Heart right ventricle (tissue), 16 donors: ENCODE results near the gene SPTSSB. TPM values are rescaled to one million over a fixed set of nuclear protein-coding genes. Genes with fewer than 3 reads are reported as not detected.

Experiments
- ATAC-seq, 8 donors: fragments of 200-7000 bp; cut with Tn5 transposase; one replicate each; pipeline ENCODE4 v1.9.1; 2020; ENCODE audit warnings: mild to moderate bottlenecking in 8 of 8, moderate library complexity in 8 of 8, moderate number of reproducible peaks in 1 of 8
- DNase-seq, 2 donors: peaks; one replicate each; pipeline ENCODE4 v3.0.0-alpha.2; 2020
- H3K27ac ChIP-seq, 10 donors: fragments of 200-600 bp; sonication (generic) in 2 of 10; one replicate each; pipeline versions ENCODE4 v1.5.0 to v1.8.0; 2020 to 2022; ENCODE audit warnings: mild to moderate bottlenecking in 3 of 10
- H3K27me3 ChIP-seq, 7 donors: fragments of 200-600 bp; one replicate each; pipeline ENCODE4 v1.8.0; 2021 to 2022; ENCODE audit warnings: mild to moderate bottlenecking in 2 of 7
- H3K36me3 ChIP-seq, 9 donors: fragments of 200-600 bp; sonication (generic) in 1 of 9; one replicate each; pipeline versions ENCODE4 v1.5.0 to v1.8.0; 2020 to 2022; ENCODE audit warnings: mild to moderate bottlenecking in 2 of 9
- H3K4me1 ChIP-seq, 9 donors: fragments of 200-600 bp; sonication (generic) in 1 of 9; one replicate each; pipeline versions ENCODE4 v1.5.0 to v1.8.0; 2020 to 2022; ENCODE audit warnings: mild to moderate bottlenecking in 4 of 9
- H3K4me3 ChIP-seq, 10 donors: fragments of 200-600 bp; sonication (generic) in 2 of 10; one replicate each; pipeline versions ENCODE4 v1.5.0 to v1.8.0; 2020 to 2022; ENCODE audit warnings: mild to moderate bottlenecking in 7 of 10, moderate library complexity in 2 of 10
- H3K9me3 ChIP-seq, 11 donors: fragments of 200-600 bp in 10 of 11; sonication (generic) in 2 of 11; one replicate each; pipeline versions ENCODE4 v1.5.0 to v1.8.0; 2013 to 2022; ENCODE audit warnings: mild to moderate bottlenecking in 2 of 11, control low read depth in 1 of 11, moderate library complexity in 1 of 11
- WGBS, 2 donors: extraction: QIAGEN DNeasy Blood & Tissue Kit; methylation state at CpG; one replicate each; pipeline ENCODE4 v1.1.7; 2013; ENCODE audit warnings: inconsistent platforms in 1 of 2; 5-methylcytosine and 5-hydroxymethylcytosine counted together
- intact Hi-C, 10 donors: fragments of 100-400 bp; cut with DNase I; formaldehyde crosslinking; loops; one replicate each; pipeline versions ENCODE4 v1.11.1 to v1.14.2; 2022
- polyA plus RNA-seq, 2 donors: library from polyadenylated mRNA; stranded (reverse); fragments of 200-250 nt; gene quantifications; one replicate each; pipeline ENCODE4 v1.2.3, GENCODE V29; 2013
- total RNA-seq, 10 donors: library from RNA; stranded (reverse); fragmentation: NEBNext Ultra II Directional in 3 of 10; extraction: Animal tissue kit (Norgen Biotek cat#: 25700) in 3 of 10; gene quantifications; one replicate each; pipeline versions ENCODE4 v1.2.1 to v1.2.4, GENCODE V29; 2021 to 2023
- TF ChIP-seq, protein P1 (sequence below), 9 donors: fragments of 200-600 bp; sonication (generic) in 2 of 9; IDR thresholded peaks; one replicate each; pipeline versions ENCODE4 v1.5.0 to v1.8.0; 2021 to 2022; ENCODE audit warnings: antibody characterized with exemption in 9 of 9, mild to moderate bottlenecking in 5 of 9, moderate library complexity in 1 of 9
- donor health status: Arrhythmogenic right ventricular cardiomyopathy.
- donor health status: ischemic (EF 13 %, LVEDD 7.1; RV severe dilation, severe dysfunction).
- donor health status: healthy with polysubstance abuse.
- donor health status: DM: no; HTN: yes; CAD: no.
- donor health status: DM: no; HTN: no; CAD: no.
- donor health status: ischemic (EF 25% LVEDD 6.9; RV normal size, moderate dysfunction).
- donor health status: ischemic (EF 25% LVEDD 5.7; RV mildly dilated, moderate dysfunction).
- donor health status: healthy.
- donor health status: DM: yes; HTN: yes; CAD: no.
- donor health status: Ischemic cardiomyopathy.
- donor health status: ischemic (EF 35%, LVEDD 5.7; RV mildly dilated, moderate dysfunction).
- donor health status: nonischemic (EF 11% LVEDD 7.7; RV severe dilation, severe dysfunction).
- donor health status: DM: yes; HTN: yes; CAD: no.
- donor health status: PGD.
- donor health status: ischemic (EF 29% LVEDD 5.4; RV normal size, mild dysfunction).
- donor health status: nonischemic (EF 23%, LVEDD 6.1; RV moderate dilation, normal function).

SPTSSB gene
- total and polyA plus RNA-seq, 12 donors = 0.03 to 0.51 (median 0.14) TPM; not detected in 8

- Histone ChIP-seq H3K4me1 (peaks cover 0 to 12% (median 0%) of the 10 kb centered on the region in 9 donors), H3K9me3 (no peaks in the 10 kb centered on the region), H3K4me3 (no peak overlapping the region), H3K27me3 (no peaks in the 10 kb centered on the region), H3K27ac (no peak overlapping the region), H3K36me3 (no peaks in the 10 kb centered on the region)
- ATAC-seq = no peak
- TF ChIP-seq, protein P1, sequence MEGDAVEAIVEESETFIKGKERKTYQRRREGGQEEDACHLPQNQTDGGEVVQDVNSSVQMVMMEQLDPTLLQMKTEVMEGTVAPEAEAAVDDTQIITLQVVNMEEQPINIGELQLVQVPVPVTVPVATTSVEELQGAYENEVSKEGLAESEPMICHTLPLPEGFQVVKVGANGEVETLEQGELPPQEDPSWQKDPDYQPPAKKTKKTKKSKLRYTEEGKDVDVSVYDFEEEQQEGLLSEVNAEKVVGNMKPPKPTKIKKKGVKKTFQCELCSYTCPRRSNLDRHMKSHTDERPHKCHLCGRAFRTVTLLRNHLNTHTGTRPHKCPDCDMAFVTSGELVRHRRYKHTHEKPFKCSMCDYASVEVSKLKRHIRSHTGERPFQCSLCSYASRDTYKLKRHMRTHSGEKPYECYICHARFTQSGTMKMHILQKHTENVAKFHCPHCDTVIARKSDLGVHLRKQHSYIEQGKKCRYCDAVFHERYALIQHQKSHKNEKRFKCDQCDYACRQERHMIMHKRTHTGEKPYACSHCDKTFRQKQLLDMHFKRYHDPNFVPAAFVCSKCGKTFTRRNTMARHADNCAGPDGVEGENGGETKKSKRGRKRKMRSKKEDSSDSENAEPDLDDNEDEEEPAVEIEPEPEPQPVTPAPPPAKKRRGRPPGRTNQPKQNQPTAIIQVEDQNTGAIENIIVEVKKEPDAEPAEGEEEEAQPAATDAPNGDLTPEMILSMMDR (IDR thresholded peaks at IDR 0.05) = no peak
- intact Hi-C loops = no loop called here
- no peak for DNase-seq
- WGBS, 2 donors = 34 to 79% methylated on average over 2 of the region's 2 CpGs
Measured at GRCh38 chr3:161345023-161345422, 26.3 kb downstream of the SPTSSB start.

DNA sequence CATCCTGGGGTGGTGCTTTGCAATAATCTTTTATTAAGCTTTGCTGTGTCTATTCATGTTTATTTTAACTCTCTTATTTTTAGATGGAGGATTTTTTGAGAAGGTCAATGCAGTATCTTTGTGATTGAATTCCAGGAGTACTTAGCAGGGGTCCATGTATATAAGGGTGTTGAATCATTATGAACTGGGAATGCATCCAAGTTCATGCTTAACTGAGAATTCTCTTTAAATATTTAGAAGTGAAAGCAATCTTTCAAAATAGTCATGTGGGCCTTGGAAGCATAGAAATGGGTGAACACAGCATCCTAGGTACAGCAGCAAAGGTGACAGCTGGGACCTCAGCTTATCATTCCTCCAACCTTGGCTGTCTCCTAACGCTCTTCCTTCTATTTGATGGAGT, 27.3 kb downstream of the SPTSSB start:
- intact Hi-C loops = no loop called here
- Histone ChIP-seq H3K27me3 (no peaks in the 10 kb centered on the region), H3K4me3 (no peak overlapping the region), H3K4me1 (peaks cover 0 to 3% (median 0%) of the 10 kb centered on the region in 9 donors), H3K27ac (no peak overlapping the region), H3K36me3 (no peaks in the 10 kb centered on the region), H3K9me3 (peaks cover 0 to 3% (median 0%) of the 10 kb centered on the region in 11 donors)
- DNase-seq = no peak
- TF ChIP-seq, protein P1 (IDR thresholded peaks at IDR 0.05) = no peak
- ATAC-seq = no peak
- WGBS, 2 donors = 88 to 90% methylated on average over 1 of the region's 1 CpG

- no peak for ATAC-seq
- intact Hi-C loops = no loop called here
Measured at GRCh38 chr3:161343540-161343939, 27.8 kb downstream of the SPTSSB start.

GRCh38 chr3:161342629-161343028, 28.7 kb downstream of the SPTSSB start:
- Histone ChIP-seq H3K9me3 (peaks cover 0 to 3% (median 0%) of the 10 kb centered on the region in 11 donors), H3K27me3 (no peaks in the 10 kb centered on the region), H3K4me3 (no peak overlapping the region), H3K36me3 (no peaks in the 10 kb centered on the region), H3K27ac (no peak overlapping the region), H3K4me1 (peaks cover 0 to 3% (median 0%) of the 10 kb centered on the region in 9 donors)
- TF ChIP-seq, protein P1 (IDR thresholded peaks at IDR 0.05) = no peak
- DNase-seq (no peak), ATAC-seq (no peak)
- intact Hi-C loops = no loop called here
- 67 to 75% methylated on average over 3 of the region's 3 CpGs for WGBS, 2 donors

More at GRCh38 chr3:161343540-161343939, 27.8 kb downstream of the SPTSSB start:
- Histone ChIP-seq H3K36me3 (no peaks in the 10 kb centered on the region), H3K4me1 (peaks cover 0 to 3% (median 0%) of the 10 kb centered on the region in 9 donors), H3K27ac (no peak overlapping the region), H3K9me3 (peaks cover 0 to 3% (median 0%) of the 10 kb centered on the region in 11 donors), H3K4me3 (no peak overlapping the region), H3K27me3 (no peaks in the 10 kb centered on the region)
- TF ChIP-seq, protein P1 (IDR thresholded peaks at IDR 0.05) = no peak
- DNase-seq = no peak
- WGBS, 2 donors = 71 to 83% methylated on average over 3 of the region's 3 CpGs
